HG02588 (cell line): ENCODE results near the gene NCKAP1.
A peak's percentile ranks its signal among the peaks of the same experiment; 100 is the strongest.
"Not testable (repeated sequence)": the region's sequence is repeated elsewhere in the genome, so short reads cannot be mapped to it uniquely, and the experiment has no call there.

Source experiments
- ATAC-seq: cut with Tn5 transposase; IDR thresholded peaks from one replicate; pipeline ENCODE4 v1.9.1; 2021; ENCODE audit warnings: mild to moderate bottlenecking, moderate library complexity; ENCODE audit not compliant: unreplicated experiment

The NCKAP1 gene

GRCh38 chr2:182914852-182915251, 123.4 kb downstream of the NCKAP1 start:
- ATAC-seq: no peak

- ATAC-seq: no peak
Observed at GRCh38 chr2:182913064-182913463, 125.2 kb downstream of the NCKAP1 start.

- ATAC-seq: no peak
Observed at GRCh38 chr2:182912518-182912915, 125.7 kb downstream of the NCKAP1 start.

GRCh38 chr2:182911813-182912517, 126.3 kb downstream of the NCKAP1 start:
- no peak for ATAC-seq

GRCh38 chr2:182910965-182911364, 127.3 kb downstream of the NCKAP1 start:
- ATAC-seq: no peak

GRCh38 chr2:182907081-182907830, 131.0 kb downstream of the NCKAP1 start:
- no peak for ATAC-seq

- no peak for ATAC-seq
Observed at GRCh38 chr2:182906454-182906853, 131.8 kb downstream of the NCKAP1 start.

GRCh38 chr2:182904844-182905243, 133.4 kb downstream of the NCKAP1 start:
- no peak for ATAC-seq

GRCh38 chr2:182903566-182903965, 134.7 kb downstream of the NCKAP1 start:
- no peak for ATAC-seq

- no peak for ATAC-seq
Observed at GRCh38 chr2:182901748-182902147, 136.5 kb downstream of the NCKAP1 start.

- no peak for ATAC-seq
Observed at GRCh38 chr2:182898718-182899117, 139.5 kb downstream of the NCKAP1 start.

GRCh38 chr2:182897137-182897536, 141.1 kb downstream of the NCKAP1 start:
- no peak for ATAC-seq

GRCh38 chr2:182895798-182896197, 142.5 kb downstream of the NCKAP1 start:
- ATAC-seq: no peak

GRCh38 chr2:182895169-182895568, 143.1 kb downstream of the NCKAP1 start:
- no peak for ATAC-seq

- ATAC-seq: no peak
Observed at GRCh38 chr2:182894174-182894573, 144.1 kb downstream of the NCKAP1 start.

- no peak for ATAC-seq
Observed at GRCh38 chr2:182893666-182894065, 144.6 kb downstream of the NCKAP1 start.

- ATAC-seq: not testable (repeated sequence)
Observed at GRCh38 chr2:182893035-182893434, 145.2 kb downstream of the NCKAP1 start.

GRCh38 chr2:182891611-182892010, 146.6 kb downstream of the NCKAP1 start:
- ATAC-seq: no peak

GRCh38 chr2:182890773-182891378, 147.4 kb downstream of the NCKAP1 start:
- no peak for ATAC-seq

- ATAC-seq: no peak
Observed at GRCh38 chr2:182890305-182890704, 148.0 kb downstream of the NCKAP1 start.

- ATAC-seq: peak; percentile 62
Observed at GRCh38 chr2:182887753-182888415, 150.4 kb downstream of the NCKAP1 start.
